ENCODE measurements around the gene COX18. TPM values are rescaled to one million over a fixed set of nuclear protein-coding genes. Genes with fewer than 3 reads are reported as not detected.
A peak's percentile ranks its signal among the peaks of the same experiment; 100 is the strongest.

The COX18 gene
- total RNA-seq, 1 donor from 2014 or later = 20.1 TPM

- DNase-seq (ENCODE audit: extremely low read depth, low read depth, low spot score) = no peak
Observed at GRCh38 chr4:73053974-73054480, 15.5 kb downstream of the COX18 start.

- no peak for DNase-seq (ENCODE audit: extremely low read depth, low read depth, low spot score)
Observed at GRCh38 chr4:73053076-73053475, 16.4 kb downstream of the COX18 start.

GRCh38 chr4:73051625-73052024 is 17.9 kb downstream of the COX18 start:
- no peak for DNase-seq (ENCODE audit: extremely low read depth, low read depth, low spot score)

- DNase-seq (ENCODE audit: extremely low read depth, low read depth, low spot score) = no peak
Observed at GRCh38 chr4:73045879-73046278, 23.6 kb downstream of the COX18 start.

GRCh38 chr4:73037057-73037456 is 32.5 kb downstream of the COX18 start:
- DNase-seq (ENCODE audit: extremely low read depth, low read depth, low spot score) = no peak

- DNase-seq (ENCODE audit: extremely low read depth, low read depth, low spot score) = no peak
Observed at GRCh38 chr4:73036123-73036522, 33.4 kb downstream of the COX18 start.

GRCh38 chr4:73034896-73035295 is 34.6 kb downstream of the COX18 start:
- DNase-seq (ENCODE audit: extremely low read depth, low read depth, low spot score) = no peak

- DNase-seq (ENCODE audit: extremely low read depth, low read depth, low spot score) = no peak
Observed at GRCh38 chr4:73028621-73029020, 40.9 kb downstream of the COX18 start.

- no peak for DNase-seq (ENCODE audit: extremely low read depth, low read depth, low spot score)
Observed at GRCh38 chr4:73021634-73022033, 47.9 kb downstream of the COX18 start.

- DNase-seq (ENCODE audit: extremely low read depth, low read depth, low spot score) = peak; percentile 36
Observed at GRCh38 chr4:73019462-73020047, 50.0 kb downstream of the COX18 start.

- DNase-seq (ENCODE audit: extremely low read depth, low read depth, low spot score) = no peak
Observed at GRCh38 chr4:73018595-73018994, 50.9 kb downstream of the COX18 start.

GRCh38 chr4:73013310-73013709 is 56.2 kb downstream of the COX18 start:
- no peak for DNase-seq (ENCODE audit: extremely low read depth, low read depth, low spot score)

GRCh38 chr4:73012673-73013072 is 56.8 kb downstream of the COX18 start:
- no peak for DNase-seq (ENCODE audit: extremely low read depth, low read depth, low spot score)

GRCh38 chr4:73011629-73011985 is 57.9 kb downstream of the COX18 start:
- DNase-seq (ENCODE audit: extremely low read depth, low read depth, low spot score) = no peak

- no peak for DNase-seq (ENCODE audit: extremely low read depth, low read depth, low spot score)
Observed at GRCh38 chr4:73010789-73011628, 58.5 kb downstream of the COX18 start.

GRCh38 chr4:73007526-73008100 is 61.9 kb downstream of the COX18 start:
- DNase-seq (ENCODE audit: extremely low read depth, low read depth, low spot score) = no peak

- no peak for DNase-seq (ENCODE audit: extremely low read depth, low read depth, low spot score)
Observed at GRCh38 chr4:73006286-73006990, 63.1 kb downstream of the COX18 start.

GRCh38 chr4:73005514-73005913 is 64.0 kb downstream of the COX18 start:
- DNase-seq (ENCODE audit: extremely low read depth, low read depth, low spot score) = no peak
